OCI-LY7 (cell line): Measurements from ENCODE around the gene SPAAR.

Experiments used
- CTCF ChIP-seq: fragments of 200-600 bp; sonication (generic); conservative IDR thresholded peaks from 2 replicates; pipeline ENCODE4 v1.5.1; 2014; ENCODE audit warnings: mild to moderate bottlenecking, antibody characterized with exemption, low read length, moderate library complexity, mixed read lengths
- EZH2phosphoT487 ChIP-seq: fragments of 200-600 bp; sonication (generic); IDR thresholded peaks from 2 replicates; pipeline ENCODE4 v1.6.1; 2018; ENCODE audit warnings: low read depth, borderline replicate concordance, mild to moderate bottlenecking, mixed run types, antibody characterized with exemption, low read length, moderate library complexity, mixed read lengths

GRCh38 chr9:35930521-35930920 lies 21.2 kb downstream of the SPAAR start:
- no peak for TF ChIP-seq CTCF
- TF ChIP-seq EZH2phosphoT487 = no peak
